DMS53 treated with DMSO at 0.1 percent for 48 hours (cell line): ENCODE results near the gene SOCS6.

ENCODE experiments used
- DNase-seq: peaks from one replicate; lab custom pipeline; 2025; ENCODE audit not compliant: unreplicated experiment; lab: John Stamatoyannopoulos, UW

SOCS6 gene

GRCh38 chr18:70288171-70288850, 534 bp upstream of the SOCS6 start:
- DNase-seq, result peak; percentile 24

DNA sequence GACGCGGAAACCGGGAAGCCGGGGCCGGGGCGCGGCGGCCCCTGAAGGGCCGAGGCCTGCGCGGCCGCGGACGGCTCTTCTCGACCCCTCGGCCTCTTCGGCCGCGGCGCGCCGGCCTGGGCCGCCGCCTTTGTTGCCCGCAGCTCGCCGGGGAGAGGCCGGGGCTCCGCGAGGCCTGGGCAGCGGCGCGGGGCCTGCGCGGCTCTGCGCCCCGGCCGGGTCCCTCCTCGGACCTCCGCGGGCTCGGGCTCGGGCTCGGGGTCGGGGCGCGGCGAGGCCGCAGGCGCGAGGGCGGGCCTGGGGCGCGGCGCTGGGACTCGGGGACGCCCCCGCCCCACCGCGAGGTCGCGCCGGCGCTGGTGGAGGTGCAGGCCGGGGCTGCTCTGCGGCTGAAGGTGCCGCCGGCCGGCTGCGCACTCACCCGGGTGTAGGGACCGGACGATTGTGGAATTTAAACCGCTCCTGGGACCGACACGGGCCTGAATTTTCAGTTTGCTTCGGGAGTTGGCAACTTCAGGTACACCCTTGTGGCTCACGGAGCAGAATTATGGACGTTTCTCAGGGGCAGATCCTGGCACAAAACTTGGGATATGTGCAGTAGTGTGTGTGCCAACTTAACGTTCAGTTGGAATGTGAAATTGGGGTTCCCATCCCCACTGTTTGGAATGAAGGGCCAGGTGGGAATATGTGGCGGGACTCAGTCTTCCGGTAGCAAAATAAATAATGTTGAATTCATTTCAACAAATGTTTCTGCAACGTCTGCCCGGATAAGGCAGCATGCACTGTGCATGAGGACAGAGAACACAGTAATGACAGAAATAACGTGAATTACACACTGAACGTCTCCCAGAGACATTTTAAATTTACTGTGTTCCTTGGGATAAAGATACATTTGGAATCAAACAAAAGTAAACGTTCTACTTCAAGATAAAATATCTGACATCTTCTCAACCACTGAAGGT, 787 bp downstream of the SOCS6 start:
- DNase-seq, result peak; percentile 30

GRCh38 chr18:70290482-70291294, 1.8 kb downstream of the SOCS6 start:
- DNase-seq, result no peak

GRCh38 chr18:70291295-70291574, 2.4 kb downstream of the SOCS6 start:
- no peak for DNase-seq

GRCh38 chr18:70292628-70293027, 3.8 kb downstream of the SOCS6 start:
- no peak for DNase-seq

- DNase-seq, result no peak
These were observed 4.3 kb downstream of the SOCS6 start for GRCh38 chr18:70293166-70293565.

DNA sequence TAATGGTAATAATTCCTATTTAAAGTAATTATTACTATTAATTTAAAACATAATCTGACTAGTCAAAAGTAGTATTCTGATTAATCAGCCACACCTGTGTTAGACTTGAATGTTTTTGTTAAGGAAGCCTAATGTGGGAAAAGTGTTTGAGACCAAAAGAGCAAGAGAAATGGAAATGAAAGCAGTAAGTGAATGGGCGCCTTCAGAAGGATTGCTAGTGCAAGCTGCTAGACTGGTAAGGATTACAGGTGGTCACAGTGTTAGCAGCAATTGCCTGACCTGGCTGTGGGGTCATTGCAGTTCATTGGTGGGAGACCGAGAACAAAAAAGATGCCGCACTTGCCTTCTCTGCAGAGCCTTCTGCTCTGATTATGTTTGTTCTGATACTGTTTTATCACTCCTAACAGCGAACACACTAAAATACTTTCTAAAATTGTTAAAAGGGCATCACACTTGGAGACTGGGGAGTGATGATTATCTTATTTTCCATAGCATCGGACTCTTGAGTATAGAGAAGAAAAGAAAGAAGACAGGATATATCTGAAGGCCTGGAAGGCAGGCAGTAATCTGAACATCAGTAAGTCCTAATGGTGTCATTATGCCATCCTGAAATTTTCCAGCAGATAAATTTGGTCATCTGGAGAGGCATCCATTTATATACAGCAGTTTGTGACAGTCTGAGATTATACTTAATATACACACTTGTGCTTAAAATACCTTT, 5.8 kb downstream of the SOCS6 start:
- DNase-seq, result no peak

DNA sequence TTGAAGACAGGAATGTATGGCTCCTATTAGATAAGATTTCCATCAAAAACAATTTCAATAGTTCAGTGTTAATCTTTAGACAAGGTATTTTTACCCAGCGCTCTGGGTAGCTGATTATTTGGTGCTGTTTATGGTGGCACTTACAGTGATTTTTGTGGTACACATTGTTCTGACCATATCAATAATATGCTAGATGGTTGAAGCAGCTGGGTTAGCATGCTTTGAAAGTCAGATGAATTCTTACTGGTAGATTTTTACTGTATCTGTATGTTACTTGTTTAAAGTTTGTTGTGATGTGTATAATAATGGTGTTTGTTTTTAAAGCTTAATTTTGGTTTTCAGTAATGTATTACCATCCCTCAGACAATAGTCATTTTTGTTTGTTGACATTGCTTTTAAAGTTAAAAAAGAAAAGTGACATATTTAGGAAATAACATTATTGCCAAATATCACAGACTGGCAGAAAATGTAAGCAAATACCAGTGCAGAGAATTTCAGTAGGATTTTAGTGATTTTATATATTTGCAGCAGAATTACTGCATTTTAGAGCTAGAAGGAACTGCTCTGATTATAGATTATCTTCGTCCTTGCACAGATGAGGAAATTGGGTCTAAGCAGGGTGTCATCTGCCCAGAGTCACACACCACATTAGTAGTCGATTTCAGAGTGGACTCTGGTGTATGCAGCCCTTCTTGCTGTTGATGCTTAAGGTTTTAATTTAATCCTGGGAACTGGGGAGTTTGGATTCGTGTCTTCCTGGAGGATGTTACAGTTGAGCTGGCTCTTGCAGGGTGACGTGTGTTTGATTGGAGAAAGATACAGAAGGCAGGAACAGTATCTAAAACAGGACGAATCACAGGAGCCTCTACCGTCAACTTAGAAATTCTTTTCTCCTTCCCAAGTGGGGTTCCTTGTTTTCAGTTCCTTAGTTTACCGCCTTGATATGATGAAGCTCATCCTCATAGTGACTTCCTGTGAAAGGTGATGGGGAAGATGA, 6.6 kb downstream of the SOCS6 start:
- DNase-seq, result no peak

DNA sequence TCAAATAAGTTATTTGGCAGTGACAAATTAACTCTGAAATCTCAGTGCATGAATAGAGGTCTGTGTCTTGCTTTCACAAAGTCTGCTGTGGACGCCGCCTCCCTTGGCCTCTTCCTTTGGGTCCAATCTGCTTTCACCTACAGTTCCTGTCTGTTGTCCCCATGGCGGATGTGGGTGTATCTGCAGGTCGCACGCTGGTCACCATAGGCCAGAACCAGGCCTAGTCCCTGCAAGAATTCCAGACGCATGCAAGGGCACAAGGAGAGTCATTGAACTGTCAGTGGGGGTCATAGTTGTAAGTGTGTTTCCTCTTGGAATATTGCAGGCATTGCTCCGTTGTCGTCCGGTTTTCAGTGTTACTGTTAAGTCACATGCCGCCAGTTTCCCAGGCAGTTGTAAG, 7.4 kb downstream of the SOCS6 start:
- DNase-seq, result no peak

- DNase-seq, result no peak
These were observed 7.9 kb downstream of the SOCS6 start for GRCh38 chr18:70296781-70297180.

- no peak for DNase-seq
These were observed 10.5 kb downstream of the SOCS6 start for GRCh38 chr18:70299393-70299792.

GRCh38 chr18:70301667-70302066, 12.8 kb downstream of the SOCS6 start:
- DNase-seq, result no peak

DNA sequence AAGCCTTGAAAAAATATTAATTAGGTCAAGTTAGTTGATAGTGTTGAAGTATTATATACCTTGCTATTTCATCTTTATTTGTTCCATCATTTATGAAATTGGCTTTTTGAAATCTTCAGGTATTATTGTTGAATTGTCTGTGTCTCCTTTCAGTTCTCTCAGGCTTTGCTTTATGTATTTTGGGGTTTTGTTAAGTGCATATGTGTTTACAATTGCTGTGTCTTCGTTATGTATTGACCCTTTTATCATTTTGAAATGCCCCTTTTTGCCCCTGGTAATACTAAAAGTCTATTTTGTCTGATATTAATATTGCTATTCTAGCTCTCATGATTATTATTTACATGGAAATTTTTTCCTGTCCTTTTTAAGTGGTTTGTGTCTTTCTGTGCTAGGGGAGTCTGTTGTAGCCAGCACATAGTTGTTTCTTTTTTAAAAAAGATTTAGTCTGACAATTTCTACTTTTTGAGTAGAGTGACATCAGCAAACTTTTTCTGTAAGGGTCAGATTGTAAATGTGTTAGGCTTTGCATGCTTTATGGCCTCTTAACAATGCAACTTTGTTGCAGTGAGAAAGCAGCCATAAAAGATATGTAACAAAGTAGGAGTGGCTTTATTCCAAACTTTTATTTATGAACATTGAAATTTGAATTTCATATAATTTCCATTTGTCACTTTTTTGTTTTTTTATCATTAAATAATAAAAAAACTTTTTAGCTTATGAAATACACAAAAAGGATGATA, 19.9 kb downstream of the SOCS6 start:
- no peak for DNase-seq

DNA sequence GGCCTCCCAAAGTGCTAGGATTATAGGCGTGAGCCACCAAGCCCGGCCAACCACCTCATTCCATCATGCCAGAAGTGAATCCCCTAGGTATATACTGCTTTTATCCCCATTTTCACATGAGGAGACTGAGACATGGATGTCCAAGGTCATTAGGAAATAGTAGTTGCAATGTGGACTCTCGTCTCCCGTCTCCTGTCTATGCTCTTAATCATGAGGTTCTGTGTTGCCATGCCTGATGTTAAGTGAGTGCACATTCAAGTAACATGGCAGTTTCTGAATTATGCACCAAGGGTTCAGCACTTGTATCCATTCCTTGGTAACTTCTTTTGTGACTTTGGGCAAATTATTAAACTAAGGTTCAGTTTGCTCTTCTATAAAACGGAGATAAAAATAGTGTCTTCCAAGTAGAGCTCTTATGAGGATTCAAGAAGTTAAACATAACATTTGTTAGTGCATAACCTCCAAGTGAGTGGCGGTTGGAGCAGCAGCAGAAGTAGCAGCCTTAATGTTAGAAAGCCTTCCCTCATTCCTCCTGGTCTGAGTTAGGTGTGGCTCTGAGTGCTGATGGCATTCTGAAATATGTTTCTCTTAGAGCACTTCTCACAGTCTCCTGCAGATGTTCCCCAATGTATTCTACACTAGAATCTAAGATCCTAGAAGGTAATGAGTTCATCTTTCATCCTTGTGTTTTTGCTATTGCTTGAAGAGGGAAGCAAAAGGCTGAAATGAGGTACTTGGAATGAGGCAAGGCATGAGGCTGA, 21.9 kb downstream of the SOCS6 start:
- no peak for DNase-seq

- DNase-seq, result no peak
These were observed 22.9 kb downstream of the SOCS6 start for GRCh38 chr18:70311726-70312125.

GRCh38 chr18:70313640-70314039, 24.8 kb downstream of the SOCS6 start:
- no peak for DNase-seq

DNA sequence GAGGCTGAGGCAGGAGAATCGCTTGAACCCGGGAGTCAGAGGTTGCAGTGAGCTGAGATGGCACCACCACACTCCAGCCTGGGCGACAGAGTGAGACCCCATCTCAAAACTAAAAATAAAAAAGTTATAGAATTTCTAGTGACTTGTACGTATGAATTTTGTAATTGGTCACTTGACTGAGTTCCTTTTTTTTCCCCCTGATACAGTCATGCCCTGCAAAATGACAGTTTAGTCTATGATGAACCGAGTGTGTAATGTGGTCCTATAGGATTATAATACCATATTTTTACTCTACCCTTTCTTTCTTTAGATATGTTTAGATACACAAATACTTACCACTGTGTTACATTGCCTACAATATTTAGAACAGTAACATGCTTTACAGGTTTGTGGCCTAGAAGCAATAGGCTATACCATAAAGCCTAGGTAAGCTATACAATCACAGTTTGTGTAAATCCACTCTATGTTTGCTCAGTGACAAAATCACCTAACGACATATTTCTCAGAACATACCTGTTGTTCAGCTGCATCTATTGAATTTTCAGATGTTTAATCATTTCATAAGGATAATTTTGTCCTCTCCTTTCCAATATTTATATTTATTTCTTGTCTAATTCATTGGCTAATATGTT, 25.4 kb downstream of the SOCS6 start:
- DNase-seq, result no peak

DNA sequence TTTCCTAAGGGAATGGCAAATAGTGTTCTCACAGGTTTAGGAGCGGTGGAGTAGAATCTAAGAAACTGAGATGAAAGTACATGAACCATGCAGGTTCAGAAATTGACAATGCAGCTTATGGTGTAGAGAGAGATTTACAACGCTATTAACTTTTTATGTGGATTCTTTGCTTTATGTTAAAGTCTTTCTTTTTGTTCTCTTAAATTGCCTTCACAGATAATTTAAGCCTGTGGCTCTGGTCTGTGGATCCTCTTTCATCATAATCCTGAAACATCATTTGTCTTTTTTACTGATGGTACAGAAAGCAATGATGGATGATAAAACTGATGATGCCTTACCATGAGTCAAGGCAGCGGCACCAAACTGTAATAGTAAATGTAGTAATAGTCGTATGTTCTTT, 30.3 kb downstream of the SOCS6 start:
- DNase-seq, result no peak
